ENCODE results near the gene LIN54. TPM values are rescaled to one million over a fixed set of nuclear protein-coding genes. Genes with fewer than 3 reads are reported as not detected.

LIN54 gene
- total RNA-seq, 1 experiment from 2014 or later: 12.7 TPM

DNA sequence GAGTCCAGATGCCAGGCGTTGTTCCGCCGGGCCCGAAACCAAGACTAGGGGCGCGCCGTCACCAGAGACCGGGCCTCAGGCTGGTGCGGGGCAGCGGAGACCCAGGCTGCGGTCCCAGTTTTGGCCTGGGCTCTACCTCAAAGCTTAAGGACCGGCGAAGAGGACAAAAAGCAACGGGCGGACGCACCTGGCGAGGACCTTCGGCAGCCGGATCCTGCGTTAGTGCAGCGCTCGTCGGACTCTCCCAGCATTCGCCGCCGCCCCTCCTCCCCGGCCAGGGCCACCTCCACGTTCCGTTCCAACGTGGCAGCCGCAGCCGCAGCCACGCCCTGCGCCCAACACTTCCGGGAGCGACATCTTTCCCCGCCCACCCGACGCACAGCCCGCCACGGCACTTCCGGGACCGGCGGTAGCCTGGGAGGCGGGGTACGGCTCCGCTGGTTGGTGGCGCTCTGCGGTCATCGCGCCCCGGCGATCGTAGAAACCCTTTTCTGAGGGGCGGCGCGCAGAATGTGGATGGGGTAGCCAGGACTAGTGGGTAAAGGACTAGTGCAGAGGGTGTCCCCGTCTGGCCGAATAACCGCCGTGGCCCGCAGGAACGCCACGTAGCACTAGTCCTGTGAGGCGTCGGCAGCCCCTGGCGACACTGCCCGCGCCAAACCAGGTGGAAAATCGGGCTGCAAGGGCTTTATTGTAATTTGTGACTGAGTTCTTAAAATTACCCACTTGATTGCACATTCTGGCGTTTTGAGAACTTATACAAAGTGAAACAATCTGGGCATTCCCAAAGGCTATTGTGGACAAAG is 119.5 kb downstream of the LIN54 start, which contains the start of gene SEC31A (continued):
- no peak for TF ChIP-seq FOXJ3 (CRISPR knock-in tag; IDR thresholded peaks at IDR 0.05; ENCODE audit: borderline replicate concordance)

- ATAC-seq: no peak
- TF ChIP-seq, protein P1, sequence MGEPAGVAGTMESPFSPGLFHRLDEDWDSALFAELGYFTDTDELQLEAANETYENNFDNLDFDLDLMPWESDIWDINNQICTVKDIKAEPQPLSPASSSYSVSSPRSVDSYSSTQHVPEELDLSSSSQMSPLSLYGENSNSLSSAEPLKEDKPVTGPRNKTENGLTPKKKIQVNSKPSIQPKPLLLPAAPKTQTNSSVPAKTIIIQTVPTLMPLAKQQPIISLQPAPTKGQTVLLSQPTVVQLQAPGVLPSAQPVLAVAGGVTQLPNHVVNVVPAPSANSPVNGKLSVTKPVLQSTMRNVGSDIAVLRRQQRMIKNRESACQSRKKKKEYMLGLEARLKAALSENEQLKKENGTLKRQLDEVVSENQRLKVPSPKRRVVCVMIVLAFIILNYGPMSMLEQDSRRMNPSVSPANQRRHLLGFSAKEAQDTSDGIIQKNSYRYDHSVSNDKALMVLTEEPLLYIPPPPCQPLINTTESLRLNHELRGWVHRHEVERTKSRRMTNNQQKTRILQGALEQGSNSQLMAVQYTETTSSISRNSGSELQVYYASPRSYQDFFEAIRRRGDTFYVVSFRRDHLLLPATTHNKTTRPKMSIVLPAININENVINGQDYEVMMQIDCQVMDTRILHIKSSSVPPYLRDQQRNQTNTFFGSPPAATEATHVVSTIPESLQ (CRISPR knock-in tag; IDR thresholded peaks at IDR 0.05): no peak
- ChIA-PET POLR2A (interaction anchor here (0.8 kb wide), 1 partner anchor 9 kb away, joined by 3 read pairs; no protein-coding TSS in a partner anchor), CTCF (interaction anchor here (1.0 kb wide), 1 partner anchor 38 kb away, joined by 4 read pairs; no protein-coding TSS in a partner anchor)
- no peaks in the 10 kb centered on the region for H3K9me3 Mint-ChIP-seq
- H3K4me3 Mint-ChIP-seq: peak overlapping the region; percentile 93
- H3K27me3 Mint-ChIP-seq (ENCODE audit: low read depth): no peaks in the 10 kb centered on the region
- peaks cover 33% of the 10 kb centered on the region for H3K4me1 Mint-ChIP-seq
- H3K36me3 Mint-ChIP-seq: peaks cover 21% of the 10 kb centered on the region
- H3K27ac Mint-ChIP-seq: peak overlapping the region; percentile 100
- no peak for DNase-seq (ENCODE audit: low spot score)
These were observed 120.1 kb downstream of the LIN54 start for GRCh38 chr4:82890528-82890900.

- Mint-ChIP-seq H3K4me1 (peaks cover 33% of the 10 kb centered on the region), H3K27ac (no peak overlapping the region), H3K36me3 (peaks cover 11% of the 10 kb centered on the region), H3K9me3 (no peaks in the 10 kb centered on the region), H3K27me3 (ENCODE audit: low read depth) (no peaks in the 10 kb centered on the region), H3K4me3 (peak overlapping the region; percentile 93)
- ChIA-PET POLR2A (interaction anchor here (0.6 to 0.7 kb wide), 3 partner anchors 33 to 146 kb away, joined by 4 to 9 read pairs (median 9); partner anchors contain the start of gene COPS4), CTCF (interaction anchor here (0.6 to 1.1 kb wide), 3 partner anchors 37 to 1675 kb away, joined by 3 to 4 read pairs (median 4); no protein-coding TSS in a partner anchor)
- ATAC-seq (no peak), DNase-seq (ENCODE audit: low spot score) (no peak)
- no peak for TF ChIP-seq ZNF263 (CRISPR knock-in tag; IDR thresholded peaks at IDR 0.05; ENCODE audit: low read depth)
- no peak for TF ChIP-seq ZNF532 (CRISPR knock-in tag; IDR thresholded peaks at IDR 0.05; ENCODE audit: borderline replicate concordance)
- TF ChIP-seq, protein P2, sequence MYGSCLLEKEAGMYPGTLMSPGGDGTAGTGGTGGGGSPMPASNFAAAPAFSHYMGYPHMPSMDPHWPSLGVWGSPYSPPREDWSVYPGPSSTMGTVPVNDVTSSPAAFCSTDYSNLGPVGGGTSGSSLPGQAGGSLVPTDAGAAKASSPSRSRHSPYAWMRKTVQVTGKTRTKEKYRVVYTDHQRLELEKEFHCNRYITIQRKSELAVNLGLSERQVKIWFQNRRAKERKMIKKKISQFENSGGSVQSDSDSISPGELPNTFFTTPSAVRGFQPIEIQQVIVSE (CRISPR knock-in tag; IDR thresholded peaks at IDR 0.05; ENCODE audit: borderline replicate concordance): no peak
- no peak for TF ChIP-seq AFF4 (CRISPR knock-in tag; IDR thresholded peaks at IDR 0.05; ENCODE audit: borderline replicate concordance)
- TF ChIP-seq, protein P3, sequence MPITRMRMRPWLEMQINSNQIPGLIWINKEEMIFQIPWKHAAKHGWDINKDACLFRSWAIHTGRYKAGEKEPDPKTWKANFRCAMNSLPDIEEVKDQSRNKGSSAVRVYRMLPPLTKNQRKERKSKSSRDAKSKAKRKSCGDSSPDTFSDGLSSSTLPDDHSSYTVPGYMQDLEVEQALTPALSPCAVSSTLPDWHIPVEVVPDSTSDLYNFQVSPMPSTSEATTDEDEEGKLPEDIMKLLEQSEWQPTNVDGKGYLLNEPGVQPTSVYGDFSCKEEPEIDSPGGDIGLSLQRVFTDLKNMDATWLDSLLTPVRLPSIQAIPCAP (CRISPR knock-in tag; IDR thresholded peaks at IDR 0.05): no peak
- no peak for TF ChIP-seq ELF4 (CRISPR knock-in tag; IDR thresholded peaks at IDR 0.05; ENCODE audit: low read depth)
- TF ChIP-seq USF2 (CRISPR knock-in tag; IDR thresholded peaks at IDR 0.05): no peak
- no peak for TF ChIP-seq ZNF512 (CRISPR knock-in tag; IDR thresholded peaks at IDR 0.05; ENCODE audit: borderline replicate concordance)
- TF ChIP-seq RORB (CRISPR knock-in tag; IDR thresholded peaks at IDR 0.05): no peak
- no peak for TF ChIP-seq ZNF396 (CRISPR knock-in tag; IDR thresholded peaks at IDR 0.05; ENCODE audit: borderline replicate concordance)
- TF ChIP-seq SP1 (CRISPR knock-in tag; conservative IDR thresholded peaks at IDR 0.05): no peak
- TF ChIP-seq PRRX2 (CRISPR knock-in tag; IDR thresholded peaks at IDR 0.05): no peak
- TF ChIP-seq, protein P4, sequence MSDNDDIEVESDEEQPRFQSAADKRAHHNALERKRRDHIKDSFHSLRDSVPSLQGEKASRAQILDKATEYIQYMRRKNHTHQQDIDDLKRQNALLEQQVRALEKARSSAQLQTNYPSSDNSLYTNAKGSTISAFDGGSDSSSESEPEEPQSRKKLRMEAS (CRISPR knock-in tag; IDR thresholded peaks at IDR 0.05): no peak
These were observed 121.3 kb downstream of the LIN54 start for GRCh38 chr4:82889287-82889686.
